LNCAP (cell line): Measurements from ENCODE around the gene FAXDC2.

ENCODE experiments used
- TF ChIP-seq, protein P1 (sequence below): fragments of 450-650 bp; IDR thresholded peaks from 2 replicates; pipeline ENCODE4 v1.5.1; 2017; ENCODE audit warnings: mild to moderate bottlenecking

FAXDC2 gene

DNA sequence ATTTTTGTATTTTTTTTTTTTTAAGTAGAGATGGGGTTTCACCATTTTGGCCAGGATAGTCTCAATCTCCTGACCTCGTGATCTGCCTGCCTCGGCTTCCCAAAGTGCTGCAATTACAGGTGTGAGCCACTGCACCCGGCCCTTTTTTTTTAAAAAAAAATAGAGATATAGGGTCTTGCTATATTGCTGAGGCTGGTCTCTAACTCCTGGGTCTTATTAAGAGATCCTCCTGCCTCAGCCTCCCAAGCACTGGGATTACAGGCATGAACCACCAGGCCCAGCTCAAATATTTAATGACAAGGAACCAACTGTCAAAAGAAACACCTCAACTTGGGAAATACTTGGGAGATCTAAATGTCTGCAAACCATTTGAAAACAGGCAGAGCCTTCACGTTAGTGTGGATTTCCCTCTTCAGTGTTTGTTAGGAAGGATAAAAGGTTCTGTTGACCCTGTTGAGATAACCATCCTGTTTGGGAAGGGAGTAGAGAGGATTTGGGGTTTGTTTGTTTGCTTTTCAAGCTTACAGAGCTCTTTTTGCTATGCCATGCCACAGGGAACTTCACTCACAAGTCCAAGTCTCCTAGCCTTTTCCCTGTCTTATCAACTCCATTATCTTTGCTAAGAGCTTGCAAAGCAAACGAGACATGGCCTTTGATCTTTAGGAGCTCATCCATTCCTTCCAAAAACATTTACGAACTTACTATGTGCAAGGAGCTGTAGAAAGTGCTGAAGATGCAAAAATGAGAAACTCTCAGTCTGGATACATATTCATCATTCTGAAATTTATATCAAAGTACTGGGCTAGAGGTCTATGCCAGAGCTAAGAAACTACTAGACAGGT is 7.5 kb downstream of the FAXDC2 start:
- TF ChIP-seq, protein P1, sequence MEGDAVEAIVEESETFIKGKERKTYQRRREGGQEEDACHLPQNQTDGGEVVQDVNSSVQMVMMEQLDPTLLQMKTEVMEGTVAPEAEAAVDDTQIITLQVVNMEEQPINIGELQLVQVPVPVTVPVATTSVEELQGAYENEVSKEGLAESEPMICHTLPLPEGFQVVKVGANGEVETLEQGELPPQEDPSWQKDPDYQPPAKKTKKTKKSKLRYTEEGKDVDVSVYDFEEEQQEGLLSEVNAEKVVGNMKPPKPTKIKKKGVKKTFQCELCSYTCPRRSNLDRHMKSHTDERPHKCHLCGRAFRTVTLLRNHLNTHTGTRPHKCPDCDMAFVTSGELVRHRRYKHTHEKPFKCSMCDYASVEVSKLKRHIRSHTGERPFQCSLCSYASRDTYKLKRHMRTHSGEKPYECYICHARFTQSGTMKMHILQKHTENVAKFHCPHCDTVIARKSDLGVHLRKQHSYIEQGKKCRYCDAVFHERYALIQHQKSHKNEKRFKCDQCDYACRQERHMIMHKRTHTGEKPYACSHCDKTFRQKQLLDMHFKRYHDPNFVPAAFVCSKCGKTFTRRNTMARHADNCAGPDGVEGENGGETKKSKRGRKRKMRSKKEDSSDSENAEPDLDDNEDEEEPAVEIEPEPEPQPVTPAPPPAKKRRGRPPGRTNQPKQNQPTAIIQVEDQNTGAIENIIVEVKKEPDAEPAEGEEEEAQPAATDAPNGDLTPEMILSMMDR: no peak

DNA sequence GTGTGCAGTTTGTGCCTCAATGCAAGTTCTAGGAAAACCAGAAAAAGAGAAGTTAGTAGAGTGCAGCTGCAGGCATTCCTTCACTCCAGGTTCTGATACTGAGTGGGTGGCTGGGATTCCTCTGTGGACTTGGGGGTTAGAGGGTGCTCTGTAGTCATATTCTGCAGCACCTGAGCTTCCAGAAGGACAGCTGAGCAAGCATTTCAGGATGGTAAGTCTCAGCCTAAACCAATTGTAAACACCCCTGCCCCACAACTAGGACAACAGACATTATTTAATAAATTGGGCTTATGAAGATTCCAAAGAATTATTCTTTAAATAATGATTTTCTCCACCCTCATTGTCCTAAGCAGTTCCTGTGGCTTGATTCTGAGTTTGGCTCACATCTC is 9.1 kb downstream of the FAXDC2 start:
- TF ChIP-seq, protein P1: no peak

DNA sequence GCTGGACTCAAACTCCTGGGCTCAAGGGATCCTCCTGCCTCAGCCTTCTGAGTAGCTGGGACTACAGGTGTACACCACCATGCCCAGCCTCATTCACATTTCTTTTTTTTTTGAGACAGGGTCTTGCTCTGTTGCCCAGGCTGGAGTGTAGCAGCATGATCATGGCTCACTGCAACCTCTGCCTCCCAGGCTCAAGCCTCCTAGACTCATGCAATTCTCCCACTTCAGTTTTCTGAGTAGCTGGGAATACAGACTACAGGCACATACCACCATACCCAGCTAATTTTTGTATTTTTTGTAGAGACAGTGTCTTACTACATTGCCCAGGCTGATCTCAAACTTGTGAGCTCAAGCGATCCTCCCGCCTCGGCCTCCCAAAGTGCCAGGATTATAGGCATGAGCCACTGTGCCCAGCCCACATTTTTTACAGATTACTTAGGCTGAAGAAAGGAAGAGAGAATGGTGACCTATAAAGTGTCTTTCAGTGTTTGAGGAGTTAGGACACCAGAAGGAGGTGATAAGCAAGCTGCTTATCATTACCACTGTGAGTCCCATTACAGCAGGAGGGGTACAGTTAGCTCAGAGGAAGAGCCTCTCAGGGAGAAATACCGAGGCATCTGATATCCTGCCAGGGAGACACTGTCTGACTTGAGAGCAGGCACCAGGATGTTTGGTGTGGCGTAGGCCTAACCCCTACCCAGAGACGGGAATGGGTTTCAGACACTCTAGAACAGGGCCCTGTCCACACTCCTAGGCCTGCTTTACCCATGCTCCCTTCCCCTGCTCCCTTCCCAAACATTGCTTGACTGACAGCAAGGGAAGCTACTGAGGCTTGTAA is 9.7 kb downstream of the FAXDC2 start:
- TF ChIP-seq, protein P1: no peak

DNA sequence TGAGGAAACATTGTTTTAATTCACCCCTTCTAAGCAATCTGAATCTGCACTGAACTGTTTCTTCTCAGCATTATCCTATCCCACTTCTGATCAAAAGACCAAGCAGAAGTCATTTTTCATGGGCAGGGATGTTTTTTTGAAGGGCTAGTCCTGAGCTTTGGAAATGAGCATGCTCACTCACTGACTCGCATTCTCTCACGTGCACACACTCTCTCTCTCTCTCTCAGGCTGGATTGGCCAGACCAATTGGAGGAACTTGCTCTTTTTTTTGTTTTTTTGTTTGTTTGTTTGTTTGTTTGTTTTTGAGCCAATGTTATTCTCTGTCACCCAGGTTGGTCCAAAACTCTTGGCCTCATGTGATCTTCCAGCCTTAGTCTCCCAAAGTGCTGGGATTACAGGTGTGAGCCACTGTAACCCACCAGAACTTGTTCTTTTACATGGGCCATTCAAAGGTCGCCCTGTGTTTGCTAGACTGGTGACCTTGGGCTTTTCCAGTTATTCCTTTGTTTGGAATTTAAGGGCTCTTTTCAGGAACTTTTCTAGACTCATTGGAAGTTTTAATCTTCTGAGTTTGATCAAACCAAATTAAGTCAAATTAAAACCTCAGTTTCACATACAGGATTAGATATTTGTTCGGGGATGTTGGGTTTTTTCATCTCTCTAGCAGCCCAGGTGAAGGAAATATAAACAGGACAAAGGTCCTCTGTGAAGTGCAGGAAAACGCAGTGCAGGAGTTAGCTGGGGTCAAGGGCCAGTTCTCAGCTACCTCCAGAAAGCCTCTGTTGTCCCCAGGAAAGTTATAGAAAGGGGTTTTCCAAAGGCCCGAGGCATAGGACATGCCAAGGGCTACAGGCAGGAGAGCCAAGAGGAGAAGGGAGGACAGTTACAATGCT is 13.1 kb downstream of the FAXDC2 start:
- TF ChIP-seq, protein P1: no peak

DNA sequence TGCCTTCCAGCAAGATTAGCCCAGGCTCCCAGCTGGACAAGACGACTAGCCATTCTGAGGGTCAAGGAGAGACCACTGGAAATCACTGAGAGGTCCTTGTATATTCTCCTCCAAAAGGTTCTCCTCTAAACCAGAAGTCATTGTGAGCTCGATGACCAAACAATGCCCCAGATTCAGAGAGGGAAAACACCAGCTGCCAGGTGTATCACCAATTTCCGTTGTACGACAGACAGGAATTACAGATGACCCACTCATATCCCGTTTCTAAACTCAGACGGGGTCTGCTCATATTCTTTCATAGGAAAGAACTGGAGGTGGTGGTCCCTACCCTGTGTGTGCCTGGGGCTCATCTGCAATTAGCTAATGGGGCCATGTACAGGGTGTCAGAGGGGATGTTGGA is 14.2 kb downstream of the FAXDC2 start:
- TF ChIP-seq, protein P1: no peak

DNA sequence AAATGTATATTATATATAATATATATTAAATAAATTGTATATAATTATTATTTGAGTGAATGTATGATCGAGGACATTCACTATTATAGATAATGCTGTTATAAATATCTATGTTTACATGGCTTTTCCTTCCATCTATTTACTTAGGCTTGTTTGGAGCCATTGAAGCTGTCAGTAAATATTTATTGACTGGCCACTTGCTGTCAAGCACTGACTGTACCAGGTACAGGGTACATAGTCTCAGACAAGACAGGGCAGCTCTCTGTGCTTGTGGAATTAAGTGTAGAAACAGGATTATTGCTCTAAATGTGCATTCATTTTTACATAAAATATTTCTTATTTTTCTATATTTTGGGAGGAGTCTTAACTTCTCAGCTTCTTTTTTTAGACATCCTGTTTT is 16.4 kb downstream of the FAXDC2 start:
- TF ChIP-seq, protein P1: no peak

DNA sequence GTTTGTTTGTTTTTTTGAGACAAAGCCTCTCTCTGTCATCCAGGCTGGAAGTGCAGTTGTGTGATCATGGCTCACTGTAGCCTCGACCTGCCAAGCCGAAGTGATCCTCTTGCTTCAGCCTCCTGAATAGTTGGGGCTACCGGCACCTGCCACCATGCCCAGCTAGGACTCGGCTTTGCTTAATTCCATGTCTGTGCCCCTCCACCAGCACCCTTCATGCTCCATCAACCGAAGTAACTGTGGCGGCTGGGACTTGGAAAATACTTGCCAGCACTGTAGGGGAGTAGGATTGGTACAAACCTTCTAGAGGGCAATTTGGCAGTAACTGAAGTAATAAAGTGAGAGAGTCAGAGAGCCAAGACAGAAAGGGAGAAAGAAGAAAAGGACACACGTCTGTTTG is 19.0 kb downstream of the FAXDC2 start:
- TF ChIP-seq, protein P1: no peak
